ENCODE data around the gene ATAD5. TPM values are rescaled to one million over a fixed set of nuclear protein-coding genes. Genes with fewer than 3 reads are reported as not detected.
A peak's percentile ranks its signal among the peaks of the same experiment; 100 is the strongest.

ATAD5 gene
- total RNA-seq, 1 experiment from 2014 or later: 18.4 TPM

DNA sequence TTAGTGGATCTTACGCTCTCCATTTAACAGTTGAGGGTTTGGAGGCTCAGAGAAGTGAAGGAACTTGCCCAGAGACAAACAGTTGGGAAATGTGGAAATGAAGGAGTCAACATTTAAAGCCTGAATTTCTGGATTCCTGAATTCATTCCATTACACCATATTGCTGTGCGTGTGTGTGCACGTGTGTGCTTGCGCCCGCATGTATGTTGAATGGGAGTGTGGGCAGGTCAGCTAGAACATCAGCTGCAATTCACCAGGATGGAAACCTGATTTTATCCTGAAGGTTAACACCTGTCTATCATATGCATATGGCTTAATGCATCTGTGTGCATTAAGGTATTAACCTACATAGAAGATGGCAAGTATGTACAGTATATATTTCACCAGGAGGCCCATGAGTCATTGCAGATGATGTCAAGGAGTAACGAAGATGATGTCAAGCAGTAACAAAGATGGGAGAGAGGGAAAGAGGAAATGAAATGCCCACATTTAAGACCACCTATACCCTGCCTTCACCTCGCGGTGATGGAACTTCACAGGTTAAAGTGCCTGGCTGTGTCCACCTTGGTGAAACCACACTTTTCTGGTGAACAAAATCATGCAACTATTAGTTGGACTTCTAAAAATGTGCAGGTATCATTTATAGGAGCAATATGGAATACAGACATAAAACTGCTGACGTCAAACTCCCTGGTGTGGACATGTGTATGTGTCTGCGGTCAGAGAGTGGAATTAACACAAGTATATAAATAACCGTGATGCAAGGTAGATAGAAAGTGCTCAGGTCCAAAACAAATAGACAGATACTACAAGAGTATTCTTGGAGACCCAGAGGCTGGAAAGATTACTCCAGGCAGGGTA, 89.1 kb downstream of the ATAD5 start:
- intact Hi-C loops (cut with micrococcal nuclease; ENCODE audit: unreplicated experiment): no loop called here
- CTCF ChIA-PET: no interaction called here
- BruUV-seq (replicated peaks): no TSS peak
- peaks cover 4% of the 10 kb centered on the region for H3K36me3 Mint-ChIP-seq (ENCODE audit: insufficient read depth, unreplicated experiment)
- DNase-seq: no peak
- TF ChIP-seq CTCF (IDR thresholded peaks at IDR 0.05; ENCODE audit: unreplicated experiment): no peak
- H3K9me3 Mint-ChIP-seq (ENCODE audit: low read depth, unreplicated experiment): no peaks in the 10 kb centered on the region
- H3K4me3 Mint-ChIP-seq (ENCODE audit: low read depth, unreplicated experiment): peak overlapping the region; percentile 76
- H3K4me1 Mint-ChIP-seq (ENCODE audit: low read depth, unreplicated experiment): peaks cover 11% of the 10 kb centered on the region
- peaks cover 52% of the 10 kb centered on the region for H3K27me3 Mint-ChIP-seq (ENCODE audit: unreplicated experiment)
- H3K27ac Mint-ChIP-seq (ENCODE audit: unreplicated experiment): no peak overlapping the region

- BruUV-seq (replicated peaks): no TSS peak
- CTCF ChIA-PET: interaction anchor here (0.6 kb wide), 1 partner anchor 80 kb away, joined by 6 read pairs; no protein-coding TSS in a partner anchor
These were observed 89.9 kb downstream of the ATAD5 start, which contains the start of gene ADAP2 for GRCh38 chr17:30921544-30922196. ADAP2 (plus strand) TSS chr17:30921945; CDS start chr17:30922015, 70 bp downstream.

GRCh38 chr17:30922235-30923030, 90.7 kb downstream of the ATAD5 start:
- peak; percentile 15 for DNase-seq
- intact Hi-C loops (cut with micrococcal nuclease; ENCODE audit: unreplicated experiment): no loop called here
- Mint-ChIP-seq H3K36me3 (ENCODE audit: insufficient read depth, unreplicated experiment) (peaks cover 4% of the 10 kb centered on the region), H3K9me3 (ENCODE audit: low read depth, unreplicated experiment) (no peaks in the 10 kb centered on the region), H3K27ac (ENCODE audit: unreplicated experiment) (no peak overlapping the region), H3K4me1 (ENCODE audit: low read depth, unreplicated experiment) (peaks cover 11% of the 10 kb centered on the region), H3K27me3 (ENCODE audit: unreplicated experiment) (peaks cover 67% of the 10 kb centered on the region), H3K4me3 (ENCODE audit: low read depth, unreplicated experiment) (peak overlapping the region; percentile 76)
- CTCF ChIA-PET: interaction anchor here (0.6 kb wide), 1 partner anchor 79 kb away, joined by 6 read pairs; no protein-coding TSS in a partner anchor
- TF ChIP-seq CTCF (IDR thresholded peaks at IDR 0.05; ENCODE audit: unreplicated experiment): no peak
- BruUV-seq (replicated peaks): no TSS peak

More at GRCh38 chr17:30921544-30922196, 89.9 kb downstream of the ATAD5 start, which contains the start of gene ADAP2:
- Mint-ChIP-seq H3K27ac (ENCODE audit: unreplicated experiment) (no peak within 1 kb of the TSS), H3K36me3 (ENCODE audit: insufficient read depth, unreplicated experiment) (peaks cover 4% of the 10 kb centered on the region), H3K4me1 (ENCODE audit: low read depth, unreplicated experiment) (peaks cover 11% of the 10 kb centered on the region), H3K27me3 (ENCODE audit: unreplicated experiment) (peaks cover 59% of the 10 kb centered on the region), H3K9me3 (ENCODE audit: low read depth, unreplicated experiment) (no peaks in the 10 kb centered on the region), H3K4me3 (ENCODE audit: low read depth, unreplicated experiment) (peak within 1 kb of the TSS; percentile 76)
- DNase-seq: peak; percentile 60
- TF ChIP-seq CTCF (IDR thresholded peaks at IDR 0.05; ENCODE audit: unreplicated experiment): no peak
- intact Hi-C loops (cut with micrococcal nuclease; ENCODE audit: unreplicated experiment): no loop called here

DNA sequence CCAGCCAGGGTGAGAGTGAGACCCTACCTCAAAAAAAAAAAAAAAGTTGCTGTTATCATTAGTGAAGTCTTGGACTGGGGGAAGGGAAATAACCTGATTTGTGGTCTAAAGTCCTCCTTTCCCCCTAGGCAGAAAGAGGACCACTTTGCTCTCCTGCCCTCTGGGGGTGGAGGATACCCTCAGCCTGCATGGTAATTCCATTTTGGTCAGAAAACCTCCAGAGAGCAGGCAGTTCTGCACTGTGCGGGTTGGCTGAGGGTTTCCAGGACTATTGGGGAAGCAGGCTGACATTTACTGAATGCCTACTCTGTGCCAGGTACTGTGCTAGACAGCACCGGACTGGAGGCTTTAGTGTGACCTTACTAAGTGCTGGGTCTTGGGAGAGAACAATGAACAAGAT, 92.6 kb downstream of the ATAD5 start:
- Mint-ChIP-seq H3K9me3 (ENCODE audit: low read depth, unreplicated experiment) (no peaks in the 10 kb centered on the region), H3K4me1 (ENCODE audit: low read depth, unreplicated experiment) (peaks cover 11% of the 10 kb centered on the region), H3K27me3 (ENCODE audit: unreplicated experiment) (peaks cover 67% of the 10 kb centered on the region), H3K36me3 (ENCODE audit: insufficient read depth, unreplicated experiment) (peaks cover 4% of the 10 kb centered on the region), H3K27ac (ENCODE audit: unreplicated experiment) (no peak overlapping the region), H3K4me3 (ENCODE audit: low read depth, unreplicated experiment) (no peak overlapping the region)
- DNase-seq: no peak
- intact Hi-C loops (cut with micrococcal nuclease; ENCODE audit: unreplicated experiment): no loop called here
- BruUV-seq (replicated peaks): no TSS peak
- TF ChIP-seq CTCF (IDR thresholded peaks at IDR 0.05; ENCODE audit: unreplicated experiment): no peak
- CTCF ChIA-PET: no interaction called here
